Panc1 (cell line): ENCODE data around the gene TAOK3. TPM values are rescaled to one million over a fixed set of nuclear protein-coding genes. Genes with fewer than 3 reads are reported as not detected.

Source experiments
- ATAC-seq: fragments of 200-7000 bp; cut with Tn5 transposase; 2 replicates; pipeline ENCODE4 v1.9.1; 2020; ENCODE audit warnings: mild to moderate bottlenecking, moderate library complexity
- BruUV-seq: library from RNA; stranded (reverse); fragments of 400-500 nt; replicated peaks from 2 replicates; lab custom pipeline; 2021; lab: Mats Ljungman, UMichigan
- CTCF ChIA-PET: fragments of 300-600 bp; sonication (Branson Sonifier 250); formaldehyde crosslinking; loops from one replicate; lab custom pipeline; 2022; ENCODE audit warnings: antibody characterized with exemption; lab: Charles Lee
- POLR2A ChIA-PET: fragments of 300-600 bp; sonication (Branson Sonifier 250); formaldehyde crosslinking; loops from one replicate; lab custom pipeline; 2022; ENCODE audit warnings: antibody characterized with exemption; lab: Charles Lee
- DNase-seq: peaks from one replicate; pipeline ENCODE4 v3.0.0-alpha.2; 2010; ENCODE audit warnings: low read depth, low spot score
- H3K27ac ChIP-seq: 2 replicates; pipeline ENCODE4 v1.5.1; 2011; ENCODE audit warnings: mild to moderate bottlenecking, low read length, inconsistent platforms
- H3K27me3 ChIP-seq: fragments of 200-500 bp; sonication (Bioruptor generic); 2 replicates; pipeline ENCODE4 v1.6.0; 2014; ENCODE audit warnings: low read length, inconsistent platforms; ENCODE audit not compliant: control insufficient read depth, insufficient read depth
- H3K36me3 ChIP-seq: fragments of 200-500 bp; sonication (Bioruptor generic); 2 replicates; pipeline ENCODE4 v1.5.1; 2014; ENCODE audit warnings: inconsistent platforms, mild to moderate bottlenecking, low read length, moderate library complexity; ENCODE audit not compliant: control insufficient read depth, insufficient read depth
- H3K4me1 ChIP-seq: 2 replicates; pipeline ENCODE4 v1.5.1; 2011; ENCODE audit warnings: inconsistent platforms, mild to moderate bottlenecking, low read length, moderate library complexity; ENCODE audit not compliant: control insufficient read depth, insufficient read depth
- H3K4me3 ChIP-seq, 2 experiments: 2 replicates each; pipeline ENCODE4 v1.5.1; 2011 to 2012; ENCODE audit warnings: low read depth in 2 of 2, low read length in 2 of 2, mild to moderate bottlenecking in 2 of 2, inconsistent platforms in 1 of 2, moderate library complexity in 1 of 2
- H3K9me3 ChIP-seq: fragments of 200-500 bp; sonication (Bioruptor generic); 2 replicates; pipeline ENCODE4 v1.5.1; 2014; ENCODE audit warnings: low read depth, mild to moderate bottlenecking, inconsistent platforms, low read length, moderate library complexity; ENCODE audit not compliant: control insufficient read depth, insufficient read depth
- REST ChIP-seq, 2 experiments: IDR thresholded peaks; 2 replicates each; pipeline ENCODE4 v1.6.1; 2011 to 2012; ENCODE audit warnings: low read depth in 2 of 2, control low read depth in 1 of 2, low read length in 1 of 2, mild to moderate bottlenecking in 1 of 2, moderate library complexity in 1 of 2; ENCODE audit not compliant: insufficient read depth in 1 of 2
- SIN3A ChIP-seq: IDR thresholded peaks from 2 replicates; pipeline ENCODE4 v1.6.1; 2012; ENCODE audit warnings: low read depth, mild to moderate bottlenecking, low read length, moderate library complexity, borderline replicate concordance; ENCODE audit not compliant: insufficient read depth
- TCF7L2 ChIP-seq: IDR thresholded peaks from 2 replicates; pipeline ENCODE4 v1.6.1; 2011; ENCODE audit warnings: mild to moderate bottlenecking, low read depth, low read length, inconsistent platforms
- in situ Hi-C: cut with HindIII; loops from 2 replicates; pipeline ENCODE4 v1.10.0; 2016; ENCODE audit warnings: low sequenced_read_pairs, low pct_unique_long_range_greater_than_20kb
- intact Hi-C: fragments of 100-400 bp; cut with micrococcal nuclease; formaldehyde crosslinking; loops from one replicate; pipeline ENCODE4 v1.10.0; 2022; ENCODE audit not compliant: unreplicated experiment
- total RNA-seq: library from RNA; stranded (reverse); gene quantifications from one replicate; pipeline ENCODE4 v1.2.1, GENCODE V29; 2021; ENCODE audit not compliant: unreplicated experiment

The TAOK3 gene
- total RNA-seq, 1 experiment from 2014 or later: 30.5 TPM

- Histone ChIP-seq H3K9me3 (no peaks in the 10 kb centered on the region), H3K4me3 (no peak overlapping the region), H3K27ac (no peak overlapping the region), H3K4me1 (peaks cover 12% of the 10 kb centered on the region), H3K36me3 (no peaks in the 10 kb centered on the region), H3K27me3 (no peaks in the 10 kb centered on the region)
- ChIA-PET CTCF (no interaction called here), POLR2A (no interaction called here)
- no peak for DNase-seq
- intact Hi-C loops (no loop called here), in situ Hi-C loops (no loop called here)
- TF ChIP-seq REST (IDR thresholded peaks at IDR 0.05; ENCODE audit: insufficient read depth in 1 of 2, low read depth in 2 of 2, low read length in 1 of 2) (no peak), SIN3A (no peak), TCF7L2 (no peak)
- no TSS peak for BruUV-seq
- no peak for ATAC-seq
Measured at GRCh38 chr12:118101051-118101450, 271.7 kb downstream of the TAOK3 start.

Other genes starting within 250 kb of the TAOK3 start
- gene PEBP1, start 236.8 kb downstream of the TAOK3 start, total RNA-seq: 168 TPM
- gene SUDS3, start 3.6 kb upstream of the TAOK3 start, total RNA-seq: 37.4 TPM